PC-9 (cell line): ENCODE data around the gene RNF8. TPM values are rescaled to one million over a fixed set of nuclear protein-coding genes. Genes with fewer than 3 reads are reported as not detected.
A peak's percentile ranks its signal among the peaks of the same experiment; 100 is the strongest.

Experiments used
- BruUV-seq: library from RNA; stranded (reverse); fragments of 400-500 nt; replicated peaks from 2 replicates; lab custom pipeline; 2021; lab: Mats Ljungman, UMichigan
- CTCF ChIA-PET: fragments of 300-600 bp; sonication (Branson Sonifier 250); formaldehyde crosslinking; loops from one replicate; lab custom pipeline; 2022; ENCODE audit warnings: antibody characterized with exemption; lab: Charles Lee
- POLR2A ChIA-PET: fragments of 300-600 bp; sonication (Branson Sonifier 250); formaldehyde crosslinking; loops from one replicate; lab custom pipeline; 2022; ENCODE audit warnings: antibody characterized with exemption; ENCODE audit not compliant: unreplicated experiment; lab: Charles Lee
- DNase-seq, 2 experiments: peaks; one replicate each; pipeline versions ENCODE4 v3.0.0 to v3.0.0-alpha.2; 2015 to 2022; ENCODE audit warnings: mixed read lengths in 1 of 2
- H2AFZ ChIP-seq: fragments of 200-600 bp; sonication (generic); 2 replicates; pipeline ENCODE4 v1.8.1; 2017; ENCODE audit warnings: antibody characterized with exemption
- H3F3A ChIP-seq: fragments of 200-600 bp; sonication (generic); 2 replicates; pipeline ENCODE4 v1.8.1; 2017; ENCODE audit warnings: antibody characterized with exemption, mild to moderate bottlenecking, low read depth; ENCODE audit not compliant: insufficient read depth
- H3K27ac ChIP-seq: fragments of 200-600 bp; sonication (generic); 2 replicates; pipeline ENCODE4 v1.6.1; 2016; ENCODE audit warnings: mixed run types
- H3K27me3 ChIP-seq: fragments of 200-600 bp; sonication (generic); 2 replicates; pipeline ENCODE4 v1.6.1; 2016; ENCODE audit warnings: low read depth, mixed run types; ENCODE audit not compliant: insufficient read depth
- H3K36me3 ChIP-seq: fragments of 200-600 bp; sonication (generic); 2 replicates; pipeline ENCODE4 v1.6.1; 2016; ENCODE audit warnings: low read depth, mixed run types
- H3K4me1 ChIP-seq: fragments of 200-600 bp; sonication (generic); replicated peaks from 2 replicates; pipeline ENCODE4 v1.6.1; 2016; ENCODE audit warnings: mixed run types; ENCODE audit not compliant: insufficient read depth
- H3K4me2 ChIP-seq: fragments of 200-600 bp; sonication (generic); 2 replicates; pipeline ENCODE4 v1.6.1; 2017; ENCODE audit warnings: mixed run types
- H3K4me3 ChIP-seq: fragments of 200-600 bp; sonication (generic); 2 replicates; pipeline ENCODE4 v1.6.1; 2016; ENCODE audit warnings: mixed run types
- H3K79me2 ChIP-seq: fragments of 200-600 bp; sonication (generic); 2 replicates; pipeline ENCODE4 v1.6.1; 2017; ENCODE audit warnings: low read depth, mixed run types
- H3K9me2 ChIP-seq: fragments of 200-600 bp; sonication (generic); 2 replicates; pipeline ENCODE4 v1.8.1; 2017; ENCODE audit warnings: mild to moderate bottlenecking; ENCODE audit not compliant: insufficient read depth
- H3K9me3 ChIP-seq: fragments of 200-600 bp; sonication (generic); 2 replicates; pipeline ENCODE4 v1.8.1; 2016; ENCODE audit warnings: low read depth; ENCODE audit not compliant: insufficient read depth
- H4K20me1 ChIP-seq: fragments of 200-600 bp; sonication (generic); 2 replicates; pipeline ENCODE4 v1.8.1; 2017; ENCODE audit not compliant: insufficient read depth
- EZH2 ChIP-seq: fragments of 200-600 bp; sonication (generic); IDR thresholded peaks from 2 replicates; pipeline ENCODE4 v1.8.0; 2017; ENCODE audit warnings: antibody characterized with exemption, low read depth
- intact Hi-C: fragments of 100-400 bp; cut with micrococcal nuclease; formaldehyde crosslinking; loops from one replicate; pipeline ENCODE4 v1.10.0; 2022; ENCODE audit not compliant: unreplicated experiment
- total RNA-seq: library from RNA; stranded (reverse); gene quantifications from 2 replicates; pipeline ENCODE4 v1.2.3, GENCODE V29; 2021
- TF ChIP-seq, protein P1 (sequence below): fragments of 200-600 bp; sonication (generic); conservative IDR thresholded peaks from 2 replicates; pipeline ENCODE4 v1.6.1; 2017; ENCODE audit warnings: mixed run types, antibody characterized with exemption, mild to moderate bottlenecking, moderate library complexity

RNF8 gene
- total RNA-seq, 1 experiment from 2014 or later = 17.5 TPM

DNA sequence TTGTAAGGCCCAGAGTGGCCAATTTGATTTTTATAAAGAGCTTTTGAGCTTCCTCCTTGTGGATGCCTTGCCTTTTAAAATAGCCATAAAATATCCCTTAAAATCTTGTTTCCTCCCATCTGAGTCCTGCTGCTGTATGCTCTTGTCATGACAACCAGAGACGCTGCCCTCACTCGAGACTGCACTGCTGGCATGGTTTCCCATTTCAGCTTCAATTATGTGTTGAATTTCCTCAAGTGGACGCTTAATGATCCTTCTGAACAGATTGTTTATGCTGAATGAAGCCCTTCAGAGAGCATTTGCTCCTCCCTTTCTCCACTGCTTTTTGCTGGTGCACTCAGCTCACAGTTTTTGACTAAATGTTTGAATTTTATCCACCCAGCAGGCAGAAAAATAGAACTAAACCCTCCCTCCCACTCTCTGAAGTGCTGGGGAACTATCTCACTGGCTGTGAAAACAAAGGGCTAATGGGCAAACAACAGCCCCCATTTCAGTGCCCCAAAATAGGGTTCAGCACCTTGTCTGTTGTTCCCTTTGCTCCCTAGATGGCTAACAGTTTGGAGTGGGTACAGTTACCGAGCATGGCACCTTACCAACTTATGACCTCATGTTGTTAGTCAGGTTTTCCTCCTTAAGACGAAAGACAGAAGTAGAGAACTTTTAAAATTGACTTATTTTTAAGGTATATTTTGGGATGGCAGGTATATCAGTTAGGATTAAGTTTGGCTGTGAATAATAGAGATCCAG, 45.5 kb upstream of the RNF8 start:
- no peaks in the 10 kb centered on the region for H3K79me2 ChIP-seq
- no peak overlapping the region for H3K27ac ChIP-seq
- no peaks in the 10 kb centered on the region for H3K4me1 ChIP-seq
- peak in 1 of 2 experiments; percentile 11 for DNase-seq
- H3K27me3 ChIP-seq = no peaks in the 10 kb centered on the region
- H3K9me3 ChIP-seq = no peaks in the 10 kb centered on the region
- 0 out of 2 replicates have a peak, but pooled peaks cover 9% of the 10 kb centered on the region for H3F3A ChIP-seq
- H4K20me1 ChIP-seq = peaks cover 3% of the 10 kb centered on the region; the same call in 1 of the 2 replicates
- no peak overlapping the region for H3K4me2 ChIP-seq
- no peaks in the 10 kb centered on the region for H3K9me2 ChIP-seq
- BruUV-seq = no TSS peak
- POLR2A ChIA-PET = no interaction called here
- no peaks in the 10 kb centered on the region; the same call in 1 of the 2 replicates for H3K36me3 ChIP-seq
- no peak overlapping the region for H3K4me3 ChIP-seq
- no peak for TF ChIP-seq EZH2
- TF ChIP-seq, protein P1, sequence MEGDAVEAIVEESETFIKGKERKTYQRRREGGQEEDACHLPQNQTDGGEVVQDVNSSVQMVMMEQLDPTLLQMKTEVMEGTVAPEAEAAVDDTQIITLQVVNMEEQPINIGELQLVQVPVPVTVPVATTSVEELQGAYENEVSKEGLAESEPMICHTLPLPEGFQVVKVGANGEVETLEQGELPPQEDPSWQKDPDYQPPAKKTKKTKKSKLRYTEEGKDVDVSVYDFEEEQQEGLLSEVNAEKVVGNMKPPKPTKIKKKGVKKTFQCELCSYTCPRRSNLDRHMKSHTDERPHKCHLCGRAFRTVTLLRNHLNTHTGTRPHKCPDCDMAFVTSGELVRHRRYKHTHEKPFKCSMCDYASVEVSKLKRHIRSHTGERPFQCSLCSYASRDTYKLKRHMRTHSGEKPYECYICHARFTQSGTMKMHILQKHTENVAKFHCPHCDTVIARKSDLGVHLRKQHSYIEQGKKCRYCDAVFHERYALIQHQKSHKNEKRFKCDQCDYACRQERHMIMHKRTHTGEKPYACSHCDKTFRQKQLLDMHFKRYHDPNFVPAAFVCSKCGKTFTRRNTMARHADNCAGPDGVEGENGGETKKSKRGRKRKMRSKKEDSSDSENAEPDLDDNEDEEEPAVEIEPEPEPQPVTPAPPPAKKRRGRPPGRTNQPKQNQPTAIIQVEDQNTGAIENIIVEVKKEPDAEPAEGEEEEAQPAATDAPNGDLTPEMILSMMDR = no peak
- CTCF ChIA-PET = interaction anchor here (0.6 kb wide), 2 partner anchors 209 to 282 kb away, joined by 3 read pairs; no protein-coding TSS in a partner anchor
- H2AFZ ChIP-seq = no peak overlapping the region
- intact Hi-C loops = loop anchor here (10.0 kb wide), 1 partner anchor 83 kb away; no protein-coding TSS in a partner anchor

DNA sequence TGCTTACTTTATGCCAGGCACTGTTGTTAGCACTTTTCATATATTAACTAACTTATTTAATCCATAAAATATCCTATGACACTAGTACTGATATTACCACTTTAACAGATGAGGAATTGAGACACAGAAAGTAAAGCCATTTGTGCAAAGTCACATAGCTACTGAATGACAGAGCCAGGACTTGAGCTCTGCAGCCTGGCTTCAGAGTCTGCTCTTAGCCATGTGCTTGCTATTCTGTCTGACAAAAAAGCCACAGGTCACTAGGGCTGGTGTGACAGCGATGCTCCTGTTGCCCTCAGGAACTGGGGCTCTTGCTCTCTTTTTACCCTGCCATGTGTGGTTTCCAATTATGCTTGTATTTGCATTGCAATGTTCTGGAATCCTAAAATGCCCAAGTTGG, 44.7 kb upstream of the RNF8 start:
- DNase-seq = no peak
- no peaks in the 10 kb centered on the region; the same call in 1 of the 2 replicates for H3K36me3 ChIP-seq
- H3K27ac ChIP-seq = no peak overlapping the region
- H3K9me3 ChIP-seq = no peaks in the 10 kb centered on the region
- 0 out of 2 replicates have a peak, but pooled peaks cover 9% of the 10 kb centered on the region for H3F3A ChIP-seq
- no peak for TF ChIP-seq EZH2
- TF ChIP-seq, protein P1 = no peak
- no peaks in the 10 kb centered on the region for H3K27me3 ChIP-seq
- no TSS peak for BruUV-seq
- H3K9me2 ChIP-seq = no peaks in the 10 kb centered on the region
- ChIA-PET CTCF (interaction anchor here (0.6 to 0.7 kb wide), 3 partner anchors 15 to 283 kb away, joined by 3 read pairs; no protein-coding TSS in a partner anchor), POLR2A (interaction anchor here (0.7 kb wide), 1 partner anchor 51 kb away, joined by 23 read pairs; the partner anchor contains the start of genes TBC1D22B and TMEM217)
- intact Hi-C loops = loop anchor here (10.0 kb wide), 1 partner anchor 84 kb away; no protein-coding TSS in a partner anchor
- peaks cover 3% of the 10 kb centered on the region; the same call in 1 of the 2 replicates for H4K20me1 ChIP-seq
- H3K4me3 ChIP-seq = no peak overlapping the region
- H3K4me1 ChIP-seq = no peaks in the 10 kb centered on the region
- H2AFZ ChIP-seq = no peak overlapping the region
- no peak overlapping the region for H3K4me2 ChIP-seq
- H3K79me2 ChIP-seq = no peaks in the 10 kb centered on the region

DNA sequence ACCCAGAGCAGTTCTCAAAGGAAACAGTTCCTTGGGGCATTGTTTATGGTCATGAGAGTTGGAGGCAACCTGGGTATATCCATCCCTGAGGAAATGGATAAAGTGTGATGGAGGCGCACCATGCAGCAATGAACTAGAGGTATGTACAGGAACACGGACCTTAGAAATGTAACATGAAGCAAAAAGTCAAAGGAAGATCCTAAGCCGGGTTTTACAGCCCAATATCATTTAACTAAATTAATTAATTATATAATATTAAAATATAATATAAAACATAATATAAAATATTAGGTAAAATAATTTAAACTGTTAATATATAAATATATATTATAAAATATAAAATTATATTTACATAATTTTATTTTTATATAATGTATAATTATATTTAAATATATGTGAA, 44.1 kb upstream of the RNF8 start:
- H3K27me3 ChIP-seq = no peaks in the 10 kb centered on the region
- BruUV-seq = no TSS peak
- H3K9me2 ChIP-seq = no peaks in the 10 kb centered on the region
- H3K4me3 ChIP-seq = no peak overlapping the region
- no peak for DNase-seq
- H4K20me1 ChIP-seq = no peaks in the 10 kb centered on the region
- POLR2A ChIA-PET = no interaction called here
- H3K4me1 ChIP-seq = no peaks in the 10 kb centered on the region
- no peaks in the 10 kb centered on the region for H3K79me2 ChIP-seq
- intact Hi-C loops = loop anchor here (10.0 kb wide), 1 partner anchor 85 kb away; no protein-coding TSS in a partner anchor
- CTCF ChIA-PET = interaction anchor here (0.7 kb wide), 2 partner anchors 15 to 266 kb away, joined by 3 read pairs; no protein-coding TSS in a partner anchor
- no peak for TF ChIP-seq EZH2
- TF ChIP-seq, protein P1 = no peak
- no peak overlapping the region for H2AFZ ChIP-seq
- no peaks in the 10 kb centered on the region for H3K9me3 ChIP-seq
- H3F3A ChIP-seq = 0 out of 2 replicates have a peak, but pooled peaks cover 6% of the 10 kb centered on the region
- H3K27ac ChIP-seq = no peak overlapping the region
- H3K36me3 ChIP-seq = no peaks in the 10 kb centered on the region; the same call in 1 of the 2 replicates
- H3K4me2 ChIP-seq = no peak overlapping the region
